Endothelial cell of umbilical vein (primary cell): ENCODE results near the gene RPS29. TPM values are rescaled to one million over a fixed set of nuclear protein-coding genes. Genes with fewer than 3 reads are reported as not detected.

ENCODE experiments used
- BruUV-seq: library from RNA; stranded (reverse); fragments of 400-500 nt; replicated peaks from 2 replicates; lab custom pipeline; 2021; lab: Mats Ljungman, UMichigan
- CTCF ChIA-PET: fragments of 300-600, 350-600 bp; sonication (Branson Sonifier 250); formaldehyde crosslinking; loops from one replicate; lab custom pipeline; 2021; ENCODE audit warnings: antibody characterized with exemption, inconsistent platforms; lab: Charles Lee
- POLR2A ChIA-PET: fragments of 300-600, 350-600 bp; sonication (Branson Sonifier 250); formaldehyde crosslinking; loops from one replicate; lab custom pipeline; 2021; ENCODE audit warnings: antibody characterized with exemption, inconsistent platforms; lab: Charles Lee
- DNase-seq: peaks from one replicate; pipeline ENCODE4 v3.0.0-alpha.2; 2011; ENCODE audit warnings: low read depth, low spot score
- FAIRE-seq: peaks from 2 replicates; lab custom pipeline; 2011; peaks lifted over from hg19 to GRCh38; lab: Jason Lieb, UNC
- H2AFZ ChIP-seq: 2 replicates; pipeline ENCODE4 v1.6.0; 2012; ENCODE audit warnings: low read depth, low read length, control low read depth, inconsistent platforms
- H3K27ac ChIP-seq: 2 replicates; pipeline ENCODE4 v1.5.1; 2011; ENCODE audit warnings: low read depth, mild to moderate bottlenecking, control low read depth, low read length, moderate library complexity; ENCODE audit not compliant: insufficient read depth
- H3K27me3 ChIP-seq, 2 experiments: 2 replicates each; pipeline versions ENCODE4 v1.6.0 to v1.6.1; 2011; ENCODE audit warnings: low read length in 2 of 2, mixed read lengths in 1 of 2; ENCODE audit not compliant: control insufficient read depth in 2 of 2, insufficient read depth in 2 of 2
- H3K36me3 ChIP-seq, 2 experiments: 2 replicates in 1 of 2; 3 replicates in 1 of 2; pipeline ENCODE4 v1.5.1; 2011; ENCODE audit warnings: low read length in 2 of 2, mild to moderate bottlenecking in 1 of 2, moderate library complexity in 1 of 2; ENCODE audit not compliant: control insufficient read depth in 2 of 2, insufficient read depth in 2 of 2; ENCODE audit errors: extremely low read depth in 1 of 2
- H3K4me1 ChIP-seq: 3 replicates; pipeline ENCODE4 v1.5.1; 2011; ENCODE audit warnings: mild to moderate bottlenecking, low read length; ENCODE audit not compliant: control insufficient read depth, insufficient read depth; ENCODE audit errors: extremely low read depth
- H3K4me2 ChIP-seq: 2 replicates; pipeline ENCODE4 v1.6.1; 2011; ENCODE audit warnings: low read length, control low read depth, mixed read lengths; ENCODE audit not compliant: insufficient read depth
- H3K4me3 ChIP-seq, 3 experiments: fragments of 200-600 bp in 1 of 3; sonication (generic), shearing (Covaris generic) in 1 of 3; replicated peaks in 1 of 3; 2 replicates each; pipeline ENCODE4 v1.5.1; 2011 to 2016; ENCODE audit warnings: control low read depth in 3 of 3, low read length in 3 of 3, mild to moderate bottlenecking in 2 of 3, inconsistent platforms in 1 of 3, low read depth in 1 of 3, moderate library complexity in 1 of 3; ENCODE audit not compliant: insufficient read depth in 1 of 3
- H3K79me2 ChIP-seq: 2 replicates; pipeline ENCODE4 v1.6.0; 2012; ENCODE audit warnings: low read length, inconsistent platforms; ENCODE audit not compliant: control insufficient read depth, insufficient read depth
- H3K9ac ChIP-seq: replicated peaks from 2 replicates; pipeline ENCODE3; 2011; ENCODE audit warnings: low read length, control low read depth; ENCODE audit not compliant: insufficient read depth; ENCODE audit errors: extremely low read depth
- H3K9me1 ChIP-seq: replicated peaks from 3 replicates; pipeline ENCODE4 v1.6.0; 2011; ENCODE audit warnings: mild to moderate bottlenecking, low read length; ENCODE audit not compliant: control insufficient read depth, insufficient read depth; ENCODE audit errors: extremely low read depth
- H3K9me3 ChIP-seq: replicated peaks from 2 replicates; pipeline ENCODE4 v1.5.1; 2012; ENCODE audit warnings: low read length, inconsistent platforms; ENCODE audit not compliant: control insufficient read depth, insufficient read depth
- H4K20me1 ChIP-seq: replicated peaks from 2 replicates; pipeline ENCODE3; 2011; ENCODE audit warnings: mild to moderate bottlenecking, low read length; ENCODE audit not compliant: control insufficient read depth, insufficient read depth; ENCODE audit errors: extremely low read depth
- EZH2 ChIP-seq: IDR thresholded peaks from 2 replicates; pipeline ENCODE4 v1.6.1; 2012; ENCODE audit warnings: borderline replicate concordance, low read depth, mild to moderate bottlenecking, moderate library complexity, low read length, inconsistent platforms; ENCODE audit not compliant: severe bottlenecking
- FOS ChIP-seq: IDR thresholded peaks from 2 replicates; pipeline ENCODE4 v1.6.1; 2011; ENCODE audit warnings: mild to moderate bottlenecking, low read length, moderate library complexity, borderline replicate concordance; ENCODE audit not compliant: insufficient read depth
- GATA2 ChIP-seq: IDR thresholded peaks from 2 replicates; pipeline ENCODE4 v1.7.0; 2011; ENCODE audit warnings: low read depth, mild to moderate bottlenecking, moderate library complexity, mixed read lengths, low read length; ENCODE audit not compliant: insufficient read length, insufficient read depth
- JUN ChIP-seq: IDR thresholded peaks from 2 replicates; pipeline ENCODE4 v1.6.1; 2011; ENCODE audit warnings: borderline replicate concordance, low read depth; ENCODE audit not compliant: insufficient read length, insufficient read depth
- MAX ChIP-seq: IDR thresholded peaks from 2 replicates; pipeline ENCODE4 v1.6.1; 2011; ENCODE audit not compliant: insufficient read depth, insufficient read length
- MYC ChIP-seq: IDR thresholded peaks from one replicate; pipeline ENCODE4 v1.6.1; 2011; ENCODE audit warnings: mild to moderate bottlenecking, low read depth, low read length
- POLR2A ChIP-seq: IDR thresholded peaks from 2 replicates; pipeline ENCODE4 v1.6.1; 2012; ENCODE audit warnings: low read depth, mild to moderate bottlenecking, control low read depth, low read length
- POLR2AphosphoS5 ChIP-seq: IDR thresholded peaks from 2 replicates; pipeline ENCODE4 v1.6.1; 2012; ENCODE audit warnings: low read depth, mild to moderate bottlenecking, control low read depth, low read length, moderate library complexity; ENCODE audit not compliant: insufficient read depth
- dilution Hi-C: fragments of 300-500 bp; cut with MboI; formaldehyde crosslinking; loops from one replicate; pipeline ENCODE4 v1.15.0; 2019; ENCODE audit warnings: low sequenced_read_pairs; ENCODE audit not compliant: extremely low pct_ligation_motif_present
- intact Hi-C: fragments of 100-400 bp; cut with micrococcal nuclease; formaldehyde crosslinking; loops from one replicate; pipeline ENCODE4 v1.10.0; 2022
- polyA plus RNA-seq, 4 experiments: library from polyadenylated mRNA; depleted of rRNA in 3 of 4; stranded (reverse) in 3 of 4; unstranded in 1 of 4; fragments of >200 nt; gene quantifications; 2 replicates each; pipeline versions ENCODE4 v1.2.1 to v1.2.3, GENCODE V29; 2011 to 2012; ENCODE audit warnings: missing spikeins in 1 of 4
- total RNA-seq: library from RNA; stranded (reverse); gene quantifications from 2 replicates; pipeline ENCODE4 v1.2.3, GENCODE V29; 2021

The RPS29 gene
- total and polyA plus RNA-seq, 2 donors (not counting 3 experiments of a cell fraction or from before 2014, with no cell fraction given) = 1,408 to 14,040 TPM

GRCh38 chr14:49581209-49582112 is 4.7 kb downstream of the RPS29 start:
- H3K4me3 ChIP-seq = no peak overlapping the region
- dilution Hi-C loops (no loop called here), intact Hi-C loops (no loop called here)
- peaks cover 10% of the 10 kb centered on the region for H3K4me1 ChIP-seq
- H3K9me1 ChIP-seq = no peaks in the 10 kb centered on the region
- peaks cover 8 to 12% of the 10 kb centered on the region in 2 experiments for H3K36me3 ChIP-seq
- FAIRE-seq (no peak), DNase-seq (no peak)
- no peaks in the 10 kb centered on the region for H3K27me3 ChIP-seq
- peaks cover 5% of the 10 kb centered on the region for H4K20me1 ChIP-seq
- ChIA-PET POLR2A (interaction anchor here (0.7 kb wide), 2 partner anchors 30 to 119 kb away, joined by 3 to 6 read pairs; no protein-coding TSS in a partner anchor), CTCF (interaction anchor here (1.3 kb wide), 1 partner anchor 120 kb away, joined by 4 read pairs; no protein-coding TSS in a partner anchor)
- TF ChIP-seq EZH2 (no peak), JUN (no peak), GATA2 (no peak), POLR2AphosphoS5 (peak; percentile 28), MYC (no peak)
- BruUV-seq = no TSS peak
- no peak overlapping the region for H3K9ac ChIP-seq
- H2AFZ ChIP-seq = no peak overlapping the region
- no peak overlapping the region for H3K4me2 ChIP-seq
- no peak overlapping the region for H3K27ac ChIP-seq
- no peaks in the 10 kb centered on the region for H3K9me3 ChIP-seq
- H3K79me2 ChIP-seq = peaks cover 61% of the 10 kb centered on the region

GRCh38 chr14:49579841-49580240 is 6.3 kb downstream of the RPS29 start:
- BruUV-seq = no TSS peak
- DNase-seq = no peak
- Histone ChIP-seq H3K9me1 (no peaks in the 10 kb centered on the region), H3K27me3 (no peaks in the 10 kb centered on the region), H2AFZ (no peak overlapping the region), H3K27ac (no peak overlapping the region), H3K4me1 (peaks cover 10% of the 10 kb centered on the region), H4K20me1 (no peaks in the 10 kb centered on the region), H3K9me3 (no peaks in the 10 kb centered on the region), H3K79me2 (peaks cover 48% of the 10 kb centered on the region), H3K36me3 (peaks cover 8 to 15% of the 10 kb centered on the region in 2 experiments), H3K4me2 (no peak overlapping the region), H3K4me3 (no peak overlapping the region), H3K9ac (no peak overlapping the region)
- POLR2A ChIA-PET = no interaction called here
- CTCF ChIA-PET = no interaction called here
- no peak for FAIRE-seq
- intact Hi-C loops (no loop called here), dilution Hi-C loops (no loop called here)
- TF ChIP-seq MAX (no peak), FOS (no peak), EZH2 (no peak), JUN (no peak), GATA2 (no peak), MYC (no peak), POLR2A (no peak)
